SH-SY5Y (cell line): Measurements from ENCODE around the gene CYLD.

Source experiments
- GATA2 ChIP-seq: IDR thresholded peaks from 2 replicates; pipeline ENCODE4 v1.6.1; 2011; ENCODE audit warnings: mild to moderate bottlenecking, low read depth, low read length
- GATA3 ChIP-seq: IDR thresholded peaks from 2 replicates; pipeline ENCODE4 v1.6.1; 2011; ENCODE audit warnings: low read depth, mild to moderate bottlenecking, low read length, moderate library complexity

CYLD gene

GRCh38 chr16:50771366-50771765 is 29.5 kb downstream of the CYLD start:
- TF ChIP-seq GATA3 (no peak), GATA2 (no peak)

- TF ChIP-seq GATA3 (no peak), GATA2 (no peak)
Observed at GRCh38 chr16:50774405-50774804, 32.5 kb downstream of the CYLD start.

GRCh38 chr16:50774960-50775359 is 33.1 kb downstream of the CYLD start:
- TF ChIP-seq GATA3 = no peak
- no peak for TF ChIP-seq GATA2

- no peak for TF ChIP-seq GATA2
- TF ChIP-seq GATA3 = no peak
Observed at GRCh38 chr16:50776037-50776436, 34.2 kb downstream of the CYLD start.

GRCh38 chr16:50778284-50779163 is 36.6 kb downstream of the CYLD start:
- TF ChIP-seq GATA3 (no peak), GATA2 (no peak)

- TF ChIP-seq GATA3 (no peak), GATA2 (no peak)
Observed at GRCh38 chr16:50781043-50781442, 39.2 kb downstream of the CYLD start.

- TF ChIP-seq GATA2 (no peak), GATA3 (no peak)
Observed at GRCh38 chr16:50781518-50781917, 39.6 kb downstream of the CYLD start.

- no peak for TF ChIP-seq GATA3
- TF ChIP-seq GATA2 = no peak
Observed at GRCh38 chr16:50789757-50790156, 47.9 kb downstream of the CYLD start.

GRCh38 chr16:50791522-50791921 is 49.6 kb downstream of the CYLD start:
- no peak for TF ChIP-seq GATA2
- no peak for TF ChIP-seq GATA3

- TF ChIP-seq GATA2 = no peak
- no peak for TF ChIP-seq GATA3
Observed at GRCh38 chr16:50796829-50797228, 54.9 kb downstream of the CYLD start.

GRCh38 chr16:50797456-50797855 is 55.6 kb downstream of the CYLD start:
- TF ChIP-seq GATA3 = no peak

GRCh38 chr16:50800074-50800473 is 58.2 kb downstream of the CYLD start:
- TF ChIP-seq GATA2 = no peak
- no peak for TF ChIP-seq GATA3

- TF ChIP-seq GATA3 = no peak
- no peak for TF ChIP-seq GATA2
Observed at GRCh38 chr16:50801036-50801435, 59.1 kb downstream of the CYLD start.

GRCh38 chr16:50802000-50802399 is 60.1 kb downstream of the CYLD start:
- no peak for TF ChIP-seq GATA3
- no peak for TF ChIP-seq GATA2

GRCh38 chr16:50802961-50803360 is 61.1 kb downstream of the CYLD start:
- no peak for TF ChIP-seq GATA2
- no peak for TF ChIP-seq GATA3

GRCh38 chr16:50804290-50804907 is 62.5 kb downstream of the CYLD start:
- TF ChIP-seq GATA2 = no peak
- TF ChIP-seq GATA3 = no peak
